CD14-positive monocyte (primary cell): ENCODE measurements around the gene RALGDS. TPM values are rescaled to one million over a fixed set of nuclear protein-coding genes. Genes with fewer than 3 reads are reported as not detected.

ENCODE experiments used
- DNase-seq, 3 donors: peaks; one replicate each; pipeline ENCODE4 v3.0.0-alpha.2; 2011 to 2022
- H2AFZ ChIP-seq: 2 replicates; pipeline ENCODE4 v1.6.0; 2012; ENCODE audit warnings: mild to moderate bottlenecking, low read depth, low read length, inconsistent platforms; ENCODE audit not compliant: insufficient read depth, poor library complexity, severe bottlenecking
- H3K27ac ChIP-seq, 2 donors: 1 replicate in 1 of 2; 2 replicates in 1 of 2; pipeline ENCODE4 v1.5.1; 2012 to 2013; ENCODE audit warnings: low read length in 2 of 2, control low read depth in 1 of 2, inconsistent platforms in 1 of 2, low read depth in 1 of 2, mild to moderate bottlenecking in 1 of 2
- H3K27me3 ChIP-seq, 2 donors: one replicate each; pipeline versions ENCODE4 v1.6.0 to v1.6.1; 2011 to 2013; ENCODE audit warnings: low read length in 2 of 2; ENCODE audit not compliant: control insufficient read depth in 2 of 2, insufficient read depth in 2 of 2
- H3K36me3 ChIP-seq, 2 donors: replicated peaks in 1 of 2; 1 replicate in 1 of 2; 2 replicates in 1 of 2; pipeline versions ENCODE4 v1.5.1 to v1.6.1; 2012 to 2013; ENCODE audit warnings: low read length in 2 of 2, control low read depth in 1 of 2, inconsistent platforms in 1 of 2, mild to moderate bottlenecking in 1 of 2; ENCODE audit not compliant: insufficient read depth in 2 of 2, control insufficient read depth in 1 of 2
- H3K4me1 ChIP-seq, 2 donors: 1 replicate in 1 of 2; 2 replicates in 1 of 2; pipeline versions ENCODE4 v1.5.1 to v1.6.1; 2012 to 2013; ENCODE audit warnings: low read length in 2 of 2, control low read depth in 1 of 2, inconsistent platforms in 1 of 2, mild to moderate bottlenecking in 1 of 2, moderate library complexity in 1 of 2; ENCODE audit not compliant: insufficient read depth in 2 of 2, control insufficient read depth in 1 of 2
- H3K4me2 ChIP-seq: replicated peaks from 2 replicates; pipeline ENCODE3; 2012; ENCODE audit warnings: low read length, moderate library complexity, mild to moderate bottlenecking; ENCODE audit not compliant: poor library complexity, severe bottlenecking; ENCODE audit errors: extremely low read depth
- H3K4me3 ChIP-seq, 3 experiments: fragments of 200-600 bp in 1 of 3; sonication (generic) in 1 of 3; replicated peaks in 1 of 3; 1 replicate in 2 of 3; 2 replicates in 1 of 3; pipeline ENCODE4 v1.5.1; 2011 to 2013; ENCODE audit warnings: low read length in 3 of 3, mild to moderate bottlenecking in 3 of 3, control low read depth in 2 of 3, low read depth in 2 of 3, inconsistent platforms in 1 of 3, moderate library complexity in 1 of 3
- H3K79me2 ChIP-seq: 2 replicates; pipeline ENCODE4 v1.6.0; 2012; ENCODE audit warnings: mild to moderate bottlenecking, control low read depth, inconsistent platforms, low read length, moderate library complexity; ENCODE audit not compliant: insufficient read depth
- H3K9ac ChIP-seq: 2 replicates; pipeline ENCODE4 v1.6.0; 2017; ENCODE audit warnings: low read length, mild to moderate bottlenecking; ENCODE audit not compliant: insufficient read depth, poor library complexity, severe bottlenecking
- H3K9me3 ChIP-seq, 2 donors: replicated peaks in 1 of 2; 1 replicate in 1 of 2; 2 replicates in 1 of 2; pipeline versions ENCODE4 v1.5.1 to v1.6.1; 2012 to 2013; ENCODE audit warnings: low read length in 2 of 2, control low read depth in 1 of 2; ENCODE audit not compliant: control insufficient read depth in 1 of 2, insufficient read depth in 1 of 2
- H4K20me1 ChIP-seq: 2 replicates; pipeline ENCODE4 v1.6.0; 2012; ENCODE audit warnings: mild to moderate bottlenecking, low read length, control low read depth, moderate library complexity; ENCODE audit not compliant: insufficient read depth
- H3K27ac Mint-ChIP-seq, 7 donors: one replicate each; pipeline ENCODE4 v1.8.0; 2020; ENCODE audit warnings: mild to moderate bottlenecking in 7 of 7, mixed read lengths in 7 of 7, moderate library complexity in 6 of 7, inconsistent platforms in 2 of 7
- H3K27me3 Mint-ChIP-seq, 3 donors: one replicate each; pipeline ENCODE4 v1.8.0; 2021 to 2022; ENCODE audit warnings: low read depth in 3 of 3, mild to moderate bottlenecking in 3 of 3, mixed read lengths in 3 of 3, moderate library complexity in 3 of 3, inconsistent platforms in 1 of 3
- H3K36me3 Mint-ChIP-seq, 2 donors: one replicate each; pipeline ENCODE4 v1.8.0; 2020; ENCODE audit warnings: mixed read lengths in 2 of 2, inconsistent platforms in 1 of 2, mild to moderate bottlenecking in 1 of 2
- H3K4me1 Mint-ChIP-seq: one replicate; pipeline ENCODE4 v1.8.0; 2020; ENCODE audit warnings: mild to moderate bottlenecking, mixed read lengths
- H3K4me3 Mint-ChIP-seq, 2 donors: one replicate each; pipeline ENCODE4 v1.8.0; 2020; ENCODE audit warnings: mild to moderate bottlenecking in 2 of 2, mixed read lengths in 2 of 2, moderate library complexity in 1 of 2
- H3K9me3 Mint-ChIP-seq, 7 donors: one replicate each; pipeline ENCODE4 v1.8.0; 2020 to 2022; ENCODE audit warnings: mixed read lengths in 7 of 7, mild to moderate bottlenecking in 6 of 7, moderate library complexity in 6 of 7, inconsistent platforms in 2 of 7
- WGBS: methylation state at CpG from one replicate; pipeline ENCODE4 v1.1.5; 2013; ENCODE audit warnings: missing lambda C conversion rate; ENCODE audit not compliant: insufficient coverage; 5-methylcytosine and 5-hydroxymethylcytosine counted together
- intact Hi-C, 2 donors: fragments of 100-400 bp; cut with micrococcal nuclease; formaldehyde crosslinking; loops; one replicate each; pipeline versions ENCODE4 v1.15.0 to v1.15.1; 2023
- polyA plus RNA-seq, 3 donors: library from polyadenylated mRNA; depleted of rRNA in 1 of 3; unstranded in 2 of 3; stranded (reverse) in 1 of 3; fragments of 300-500 nt in 2 of 3; fragments of >200 nt in 1 of 3; fragmentation: Illumina TruSeq in 2 of 3; gene quantifications; 1 replicate in 2 of 3; 2 replicates in 1 of 3; pipeline ENCODE4 v1.2.3, GENCODE V29; 2012 to 2021
- TF ChIP-seq, protein P1 (sequence below): fragments of 200-600 bp; IDR thresholded peaks from one replicate; pipeline ENCODE4 v1.8.0; 2022; ENCODE audit warnings: antibody characterized with exemption, mild to moderate bottlenecking

RALGDS gene
- polyA plus RNA-seq, 3 donors = 3.5 to 63.8 (median 4.2) TPM

DNA sequence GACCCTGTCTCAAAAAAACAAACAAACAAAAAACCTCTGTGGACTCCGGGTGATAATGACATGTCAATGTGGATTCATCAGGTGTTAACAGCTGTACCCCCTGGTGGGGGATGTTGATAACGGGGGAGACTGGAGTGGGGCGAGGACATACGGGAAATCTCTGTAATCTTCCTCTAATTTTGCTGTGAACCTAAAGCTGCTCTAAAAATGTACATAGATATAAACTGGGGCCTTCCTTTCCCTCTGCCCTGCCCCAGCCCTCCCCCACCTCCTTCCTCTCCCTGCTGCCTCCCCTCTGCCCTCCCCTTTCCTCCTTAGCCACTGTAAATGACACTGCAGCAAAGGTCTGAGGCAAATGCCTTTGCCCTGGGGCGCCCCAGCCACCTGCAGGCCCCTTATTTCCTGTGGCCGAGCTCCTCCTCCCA, 60.6 kb downstream of the RALGDS start:
- Histone ChIP-seq H3K4me3 (no peak overlapping the region), H3K27me3 (no peaks in the 10 kb centered on the region), H3K4me1 (peaks cover 4 to 20% of the 10 kb centered on the region in 2 donors), H3K36me3 (peaks cover 24 to 32% of the 10 kb centered on the region in 2 donors), H3K4me2 (no peak overlapping the region), H3K27ac (no peak overlapping the region), H3K9me3 (no peaks in the 10 kb centered on the region), H4K20me1 (no peaks in the 10 kb centered on the region), H3K9ac (no peak overlapping the region), H2AFZ (no peak overlapping the region), H3K79me2 (no peaks in the 10 kb centered on the region)
- Mint-ChIP-seq H3K27ac (peak overlapping the region in 1 of 7 donors; percentile 30), H3K36me3 (peaks cover 27 to 33% of the 10 kb centered on the region in 2 donors), H3K9me3 (no peaks in the 10 kb centered on the region), H3K27me3 (peaks cover 3 to 8% (median 8%) of the 10 kb centered on the region in 3 donors), H3K4me1 (peaks cover 31% of the 10 kb centered on the region), H3K4me3 (no peak overlapping the region)
- no peak for DNase-seq
- intact Hi-C loops = no loop called here
- WGBS = no CpG with 5 or more reads among the region's 6 CpGs
- TF ChIP-seq, protein P1, sequence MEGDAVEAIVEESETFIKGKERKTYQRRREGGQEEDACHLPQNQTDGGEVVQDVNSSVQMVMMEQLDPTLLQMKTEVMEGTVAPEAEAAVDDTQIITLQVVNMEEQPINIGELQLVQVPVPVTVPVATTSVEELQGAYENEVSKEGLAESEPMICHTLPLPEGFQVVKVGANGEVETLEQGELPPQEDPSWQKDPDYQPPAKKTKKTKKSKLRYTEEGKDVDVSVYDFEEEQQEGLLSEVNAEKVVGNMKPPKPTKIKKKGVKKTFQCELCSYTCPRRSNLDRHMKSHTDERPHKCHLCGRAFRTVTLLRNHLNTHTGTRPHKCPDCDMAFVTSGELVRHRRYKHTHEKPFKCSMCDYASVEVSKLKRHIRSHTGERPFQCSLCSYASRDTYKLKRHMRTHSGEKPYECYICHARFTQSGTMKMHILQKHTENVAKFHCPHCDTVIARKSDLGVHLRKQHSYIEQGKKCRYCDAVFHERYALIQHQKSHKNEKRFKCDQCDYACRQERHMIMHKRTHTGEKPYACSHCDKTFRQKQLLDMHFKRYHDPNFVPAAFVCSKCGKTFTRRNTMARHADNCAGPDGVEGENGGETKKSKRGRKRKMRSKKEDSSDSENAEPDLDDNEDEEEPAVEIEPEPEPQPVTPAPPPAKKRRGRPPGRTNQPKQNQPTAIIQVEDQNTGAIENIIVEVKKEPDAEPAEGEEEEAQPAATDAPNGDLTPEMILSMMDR = no peak

DNA sequence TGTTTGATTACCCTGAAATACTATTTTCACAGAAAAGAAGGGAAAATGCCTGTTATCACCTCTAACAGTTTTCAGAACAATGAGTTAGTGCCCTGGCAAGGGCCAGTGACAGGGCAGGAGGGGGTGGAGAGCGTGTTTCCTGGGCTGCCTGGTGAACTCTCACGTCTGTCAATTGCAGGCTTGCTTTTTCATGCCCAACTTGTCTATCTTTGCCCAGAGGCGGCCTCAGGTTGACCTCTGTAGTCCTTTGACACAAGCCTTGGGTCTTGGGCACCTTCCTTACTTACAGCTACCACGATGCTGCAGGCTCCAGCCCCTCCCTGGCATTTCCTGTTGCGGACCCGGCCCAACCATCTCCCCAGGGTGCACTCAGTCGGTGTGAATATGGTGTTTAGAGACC, 61.4 kb downstream of the RALGDS start:
- no peak overlapping the region for H3K4me3 Mint-ChIP-seq
- no peak overlapping the region for H3K27ac Mint-ChIP-seq
- H3K4me1 Mint-ChIP-seq = peaks cover 31% of the 10 kb centered on the region
- peaks cover 3 to 8% (median 8%) of the 10 kb centered on the region in 3 donors for H3K27me3 Mint-ChIP-seq
- H3K27ac ChIP-seq = no peak overlapping the region
- peaks cover 4 to 20% of the 10 kb centered on the region in 2 donors for H3K4me1 ChIP-seq
- no peaks in the 10 kb centered on the region for H3K79me2 ChIP-seq
- no peaks in the 10 kb centered on the region for H3K9me3 Mint-ChIP-seq
- no peaks in the 10 kb centered on the region for H3K27me3 ChIP-seq
- H3K9me3 ChIP-seq = no peaks in the 10 kb centered on the region
- intact Hi-C loops = no loop called here
- TF ChIP-seq, protein P1 = no peak
- peaks cover 35 to 41% of the 10 kb centered on the region in 2 donors for H3K36me3 Mint-ChIP-seq
- 41% methylated on average over 3 of the region's 7 CpGs for WGBS
- H3K36me3 ChIP-seq = peaks cover 32 to 40% of the 10 kb centered on the region in 2 donors
- H3K4me2 ChIP-seq = no peak overlapping the region
- no peak overlapping the region for H2AFZ ChIP-seq
- DNase-seq = no peak
- no peaks in the 10 kb centered on the region for H4K20me1 ChIP-seq
- no peak overlapping the region for H3K4me3 ChIP-seq
- peak overlapping the region; percentile 1 for H3K9ac ChIP-seq
